GM20431 (cell line): ENCODE data around the gene MYO5C.
"Not testable (repeated sequence)": the region's sequence is repeated elsewhere in the genome, so short reads cannot be mapped to it uniquely, and the experiment has no call there.

Experiments used
- in situ Hi-C: fragments of 300-500 bp; cut with MseI, MboI; formaldehyde crosslinking; loops from one replicate; pipeline ENCODE4 v1.15.0; 2020; ENCODE audit warnings: low sequenced_read_pairs; ENCODE audit not compliant: unreplicated experiment

The MYO5C gene

DNA sequence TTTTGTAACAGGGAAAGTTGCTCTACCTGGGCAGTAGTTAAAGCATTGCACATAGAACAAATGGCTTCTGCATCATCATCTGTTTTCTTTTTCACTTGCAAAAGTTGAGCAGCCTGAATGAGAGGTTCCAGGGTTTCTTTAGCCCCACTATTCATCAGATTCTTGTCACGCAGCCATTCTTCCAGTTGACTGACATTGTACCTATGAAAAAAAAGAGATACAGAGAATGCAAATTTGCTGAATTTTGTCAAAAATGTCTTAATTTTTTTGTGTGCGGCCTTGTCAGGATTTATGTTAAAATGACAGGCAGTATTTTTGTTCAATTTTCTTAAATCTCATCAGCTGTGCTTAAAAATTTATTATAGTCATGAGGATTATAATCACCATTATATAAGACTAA lies 21.4 kb upstream of the MYO5C start:
- in situ Hi-C loops: no loop called here

DNA sequence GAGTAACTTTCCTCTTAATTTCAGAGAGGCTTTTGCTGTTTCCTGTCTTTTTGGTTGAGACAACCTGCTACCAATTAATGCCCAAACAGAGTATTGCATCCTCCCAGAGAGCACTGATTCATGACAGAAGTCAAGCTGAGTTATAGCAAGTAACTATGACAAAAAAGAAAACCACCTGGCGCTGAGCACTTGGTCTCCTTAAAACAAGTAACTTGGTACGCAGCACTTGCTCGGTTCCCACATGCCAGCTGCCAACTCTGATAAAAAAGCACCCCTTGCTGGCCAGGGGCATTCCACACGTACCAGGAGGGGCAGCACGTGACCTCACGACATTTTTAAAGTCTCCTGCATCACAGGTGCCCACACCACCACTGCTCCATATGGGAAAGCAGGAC lies 13.5 kb upstream of the MYO5C start:
- in situ Hi-C loops: no loop called here

DNA sequence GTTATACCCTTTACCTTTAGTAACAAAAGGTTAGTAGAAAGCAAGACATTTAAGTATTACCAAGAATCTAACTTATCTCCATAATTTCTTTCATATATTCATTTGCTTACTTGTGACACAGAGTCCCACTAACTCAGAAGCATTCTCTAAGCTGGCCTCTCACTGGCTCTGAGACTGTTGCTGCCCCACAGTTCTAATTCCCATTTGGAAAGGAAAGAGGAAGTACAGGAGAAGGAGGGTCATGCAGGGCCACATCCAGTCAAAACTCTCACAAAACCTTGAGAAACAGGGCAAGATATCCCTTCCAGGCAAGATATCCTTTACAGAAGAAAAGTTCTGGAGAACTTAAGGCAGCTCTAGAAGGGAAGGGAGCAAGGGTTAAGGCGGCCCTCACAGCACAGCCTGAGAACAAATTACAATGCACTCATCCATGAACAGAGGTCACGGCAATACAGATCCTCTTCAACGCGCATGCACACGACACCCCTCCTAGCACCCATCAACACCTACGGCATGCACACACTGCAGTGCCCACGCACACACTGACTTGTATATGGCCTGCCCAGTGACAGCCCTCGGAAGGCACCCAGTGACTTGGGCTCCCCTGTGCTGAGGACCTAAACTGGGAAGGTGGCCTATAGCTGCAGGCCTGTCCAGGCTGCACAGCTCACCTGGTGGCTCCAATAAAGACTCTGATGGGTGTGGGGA lies 13.0 kb upstream of the MYO5C start:
- in situ Hi-C loops: no loop called here

DNA sequence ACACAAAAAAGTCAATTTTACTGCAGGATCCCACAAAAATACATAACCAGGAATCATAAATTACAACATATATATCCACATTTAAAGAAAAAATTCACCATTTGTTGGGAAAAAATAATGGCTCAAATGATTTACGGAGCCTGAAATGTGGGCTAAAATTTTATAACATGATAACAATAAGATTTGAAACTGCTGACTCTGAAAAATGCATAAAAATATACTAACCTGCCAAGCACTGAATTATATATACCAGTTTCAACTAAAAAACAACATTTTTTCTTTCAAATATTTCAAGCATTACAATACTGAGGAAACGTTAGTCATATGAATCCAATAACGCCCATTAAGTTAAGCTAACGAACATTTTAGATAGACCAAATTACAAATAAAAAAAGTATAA lies 12.2 kb upstream of the MYO5C start:
- in situ Hi-C loops: no loop called here

DNA sequence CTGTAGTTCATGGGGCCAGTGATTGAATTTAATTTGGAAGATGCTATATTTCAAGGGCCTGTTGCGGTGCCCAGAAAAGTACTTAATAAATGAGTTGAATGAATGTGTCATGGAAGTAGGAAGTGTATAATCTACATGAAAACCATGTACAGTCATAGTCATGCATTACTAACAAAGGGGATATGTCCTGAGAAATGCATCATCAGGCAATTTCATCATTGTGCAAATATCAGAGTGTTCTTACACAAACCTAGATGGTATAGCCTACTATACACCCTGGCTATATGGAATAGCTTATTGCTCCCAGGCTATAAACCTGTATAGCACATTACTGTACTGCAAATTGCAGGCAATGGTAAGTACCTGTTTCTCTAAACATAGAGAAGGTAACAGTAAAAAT lies 10.7 kb upstream of the MYO5C start:
- in situ Hi-C loops: no loop called here

DNA sequence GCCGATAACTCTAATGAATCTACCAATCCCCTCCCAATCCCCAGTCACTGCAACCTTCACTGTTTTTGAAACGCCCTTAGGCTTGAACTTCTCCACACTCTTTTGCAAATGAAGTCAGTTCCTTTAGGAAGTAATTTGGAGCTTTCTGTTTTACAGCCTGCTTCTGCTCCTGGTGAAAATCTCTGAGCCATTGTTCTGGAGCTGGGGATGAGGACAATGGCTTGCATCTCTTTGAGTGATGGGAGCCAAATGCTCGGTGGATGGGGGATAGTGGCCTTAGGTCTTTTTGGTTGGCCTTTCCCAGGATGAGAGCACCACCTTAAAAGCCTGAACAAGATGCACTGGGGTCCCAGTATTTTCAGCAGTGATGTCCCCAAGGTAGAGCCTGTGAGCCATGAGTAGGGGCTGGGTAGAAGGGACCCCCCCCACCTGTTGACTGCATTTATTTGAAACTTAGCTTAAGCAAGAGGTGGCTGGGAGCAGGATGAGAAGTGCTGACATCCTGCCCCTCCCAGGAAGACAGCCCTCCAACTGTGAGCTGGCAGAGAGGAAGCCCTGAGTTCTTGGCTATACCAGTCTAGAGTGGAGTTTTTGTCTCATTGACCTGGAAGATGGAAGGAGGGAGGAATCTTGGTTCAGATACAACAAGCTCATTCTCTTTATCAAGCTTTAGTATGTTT lies 7.6 kb upstream of the MYO5C start:
- in situ Hi-C loops: no loop called here

DNA sequence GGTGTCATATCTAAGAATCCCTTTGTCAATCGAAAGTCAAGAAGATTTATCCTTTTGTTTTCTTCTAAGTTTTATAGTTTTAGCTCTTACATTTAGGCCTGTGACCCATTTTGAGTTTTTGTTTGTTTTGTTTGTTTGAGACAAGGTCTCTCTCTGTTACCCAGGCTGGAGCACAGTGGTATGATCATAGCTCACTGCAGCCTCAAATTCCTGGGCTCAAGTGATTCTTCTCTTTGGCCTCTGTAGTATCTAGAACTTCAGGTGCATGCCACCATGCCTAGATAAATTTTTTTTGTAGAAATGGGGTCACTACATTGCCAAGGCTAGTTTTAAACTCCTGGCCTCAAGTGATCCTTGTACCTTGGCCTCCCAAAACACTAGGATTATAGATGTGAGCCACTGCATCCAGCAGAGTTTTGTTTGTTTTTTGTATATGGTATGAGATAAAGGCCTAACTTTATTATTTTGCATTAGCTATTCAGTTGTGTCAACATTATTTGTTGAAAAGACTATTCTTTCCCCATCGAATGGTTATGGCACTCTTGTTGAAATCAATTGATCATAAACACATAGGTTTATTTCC lies 5.8 kb upstream of the MYO5C start:
- in situ Hi-C loops: no loop called here

DNA sequence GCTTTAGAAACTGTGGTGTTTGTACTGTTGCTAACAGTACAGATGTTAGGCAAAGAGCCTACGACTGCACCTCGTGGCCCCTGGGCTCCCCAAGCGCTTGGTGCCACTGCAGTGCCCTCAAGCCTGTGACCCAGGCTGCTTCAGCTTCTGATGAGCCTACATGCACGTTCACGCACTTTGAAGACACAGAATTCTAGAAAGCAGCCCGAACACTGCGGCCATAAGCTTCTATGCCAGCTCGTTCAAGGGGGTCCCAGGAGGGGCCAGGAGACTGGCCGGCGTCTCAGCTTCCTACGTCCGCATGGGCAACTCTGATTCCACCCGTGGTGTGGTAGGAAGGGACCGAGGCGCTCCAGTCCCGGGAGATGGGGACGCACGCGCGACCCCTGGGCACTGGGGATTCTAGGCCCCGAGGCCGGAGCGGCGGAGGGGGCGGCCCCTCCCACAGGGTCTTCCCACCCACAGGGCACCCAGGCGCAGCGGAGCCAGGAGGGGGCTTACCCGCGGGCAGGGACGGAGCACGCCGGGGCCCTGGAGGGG lies 653 bp downstream of the MYO5C start:
- in situ Hi-C loops: no loop called here

DNA sequence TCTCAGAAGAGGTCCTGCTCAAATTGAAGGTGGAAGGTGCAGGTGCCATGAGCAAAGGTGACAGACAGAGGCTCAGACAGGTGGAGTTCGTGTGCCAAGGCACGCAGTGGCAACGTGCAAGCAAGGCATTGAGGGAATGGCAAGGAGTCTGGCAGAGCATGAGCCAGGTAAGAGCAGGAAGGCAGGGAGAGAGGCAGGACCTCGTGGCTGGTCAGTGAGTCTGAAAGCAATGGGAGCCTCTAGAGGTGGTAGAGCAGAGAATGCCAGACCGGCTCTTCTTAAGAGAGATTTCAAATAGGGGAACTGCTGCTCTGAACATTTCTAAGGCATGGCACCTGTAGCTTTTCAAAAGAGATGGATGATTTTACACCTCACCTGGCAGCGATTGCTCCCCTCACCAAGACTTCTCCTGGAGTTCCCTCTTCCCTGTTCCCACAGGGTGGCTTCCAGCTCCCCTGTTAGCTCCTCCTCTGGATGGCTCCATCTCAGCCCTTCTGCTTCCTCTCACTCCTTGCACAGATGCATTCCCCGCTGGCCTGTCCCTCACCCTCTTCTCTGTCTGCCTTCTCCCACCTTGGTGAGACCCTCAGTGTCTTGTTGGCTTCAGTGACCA lies 2.7 kb downstream of the MYO5C start:
- in situ Hi-C loops: no loop called here

DNA sequence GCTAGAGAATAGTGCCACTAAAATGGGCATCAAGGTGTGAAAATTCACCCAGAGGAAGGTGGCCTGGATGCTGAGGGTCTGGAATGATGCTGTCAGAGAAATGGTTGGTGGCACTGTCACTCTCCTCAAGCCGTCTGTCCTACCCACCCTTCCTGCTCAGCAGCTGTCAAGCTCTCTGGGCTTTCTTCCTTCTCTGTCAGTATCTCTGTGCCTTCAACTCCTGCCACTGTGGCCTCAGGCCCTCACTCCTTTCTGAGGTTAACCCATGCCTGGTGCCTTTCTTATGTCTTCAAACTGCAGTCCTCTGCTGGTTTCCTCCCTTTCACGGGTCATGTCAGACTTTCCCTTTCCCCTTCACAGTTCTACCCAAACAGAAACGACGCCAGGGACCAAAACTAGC lies 4.4 kb downstream of the MYO5C start:
- in situ Hi-C loops: no loop called here

DNA sequence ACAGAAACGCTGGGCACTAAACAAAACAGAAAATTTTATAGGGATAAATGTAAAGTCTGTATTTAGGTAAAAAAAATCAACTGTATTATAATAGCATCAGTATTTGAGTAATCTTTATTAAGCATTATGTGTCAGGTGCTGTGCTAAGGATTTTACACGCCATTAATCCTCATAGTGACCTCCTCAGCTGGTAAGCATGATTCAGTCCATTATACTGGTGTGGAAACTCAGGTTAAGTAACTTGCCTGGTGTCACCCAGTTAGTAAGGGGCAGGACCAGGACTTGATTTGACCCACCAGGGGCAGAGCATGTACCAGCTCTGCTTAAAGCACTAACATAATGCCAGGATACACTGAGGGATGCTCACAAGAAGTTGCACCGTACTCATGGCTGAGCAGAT lies 4.8 kb downstream of the MYO5C start:
- in situ Hi-C loops: no loop called here

DNA sequence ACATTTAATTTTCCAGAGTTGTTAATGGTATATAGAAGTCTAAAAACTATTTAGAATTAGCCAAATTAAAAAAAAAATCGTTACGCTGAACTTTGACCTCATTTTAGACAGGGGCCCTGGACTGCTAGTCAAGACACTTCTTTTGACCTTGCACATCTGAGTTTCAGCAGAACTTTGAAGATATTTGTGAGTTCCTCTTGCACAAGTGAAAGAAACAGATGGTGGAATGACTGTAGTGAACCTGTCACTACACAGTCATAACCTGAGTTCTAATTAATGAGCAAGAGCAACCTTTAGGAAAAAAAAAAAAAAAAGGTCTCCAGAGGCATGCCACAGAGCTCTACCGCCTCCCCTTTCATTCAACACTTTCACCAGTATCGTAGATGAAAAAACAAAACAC lies 5.3 kb downstream of the MYO5C start:
- in situ Hi-C loops: no loop called here

DNA sequence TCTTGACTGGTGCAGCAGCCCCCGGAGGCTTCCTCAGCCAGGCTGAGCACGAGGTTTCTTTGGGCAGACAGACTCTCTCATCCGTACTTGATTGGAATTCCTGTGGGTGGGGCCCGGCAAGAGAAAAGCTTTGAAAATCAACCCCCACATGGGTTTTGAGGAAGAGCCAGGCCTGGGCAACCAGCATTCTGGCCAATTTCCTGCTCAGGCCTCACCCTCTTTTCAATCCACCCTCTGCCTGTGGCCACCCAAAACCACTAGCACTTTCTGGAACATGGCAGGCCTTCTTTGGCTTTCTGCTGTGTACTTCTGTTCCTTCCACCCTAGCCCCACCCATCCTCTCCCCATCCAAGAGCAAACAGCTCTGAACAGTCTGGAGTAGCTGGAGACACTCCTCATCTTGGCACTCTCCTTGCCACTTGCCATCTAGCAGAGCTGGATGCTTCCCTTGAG lies 5.9 kb downstream of the MYO5C start:
- in situ Hi-C loops: no loop called here

DNA sequence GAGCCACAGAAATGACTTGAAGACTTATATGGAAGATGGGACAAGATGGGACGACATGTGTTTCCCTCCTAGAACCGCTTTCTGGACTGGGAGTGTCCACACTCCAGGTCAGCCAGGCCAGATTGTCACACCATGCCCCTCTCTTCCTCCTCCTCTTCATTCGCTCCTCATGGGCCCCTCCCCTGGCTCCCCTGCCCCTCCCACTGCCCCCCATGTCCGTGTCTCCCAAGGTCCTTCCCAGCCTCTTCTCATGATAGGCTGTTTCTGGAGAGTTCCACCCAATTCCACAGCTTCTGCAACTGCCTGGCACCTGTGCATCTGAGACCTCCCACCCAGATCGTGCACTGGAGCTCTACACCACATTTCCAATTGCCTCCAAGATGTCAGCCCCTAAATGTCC lies 6.6 kb downstream of the MYO5C start:
- in situ Hi-C loops: no loop called here

DNA sequence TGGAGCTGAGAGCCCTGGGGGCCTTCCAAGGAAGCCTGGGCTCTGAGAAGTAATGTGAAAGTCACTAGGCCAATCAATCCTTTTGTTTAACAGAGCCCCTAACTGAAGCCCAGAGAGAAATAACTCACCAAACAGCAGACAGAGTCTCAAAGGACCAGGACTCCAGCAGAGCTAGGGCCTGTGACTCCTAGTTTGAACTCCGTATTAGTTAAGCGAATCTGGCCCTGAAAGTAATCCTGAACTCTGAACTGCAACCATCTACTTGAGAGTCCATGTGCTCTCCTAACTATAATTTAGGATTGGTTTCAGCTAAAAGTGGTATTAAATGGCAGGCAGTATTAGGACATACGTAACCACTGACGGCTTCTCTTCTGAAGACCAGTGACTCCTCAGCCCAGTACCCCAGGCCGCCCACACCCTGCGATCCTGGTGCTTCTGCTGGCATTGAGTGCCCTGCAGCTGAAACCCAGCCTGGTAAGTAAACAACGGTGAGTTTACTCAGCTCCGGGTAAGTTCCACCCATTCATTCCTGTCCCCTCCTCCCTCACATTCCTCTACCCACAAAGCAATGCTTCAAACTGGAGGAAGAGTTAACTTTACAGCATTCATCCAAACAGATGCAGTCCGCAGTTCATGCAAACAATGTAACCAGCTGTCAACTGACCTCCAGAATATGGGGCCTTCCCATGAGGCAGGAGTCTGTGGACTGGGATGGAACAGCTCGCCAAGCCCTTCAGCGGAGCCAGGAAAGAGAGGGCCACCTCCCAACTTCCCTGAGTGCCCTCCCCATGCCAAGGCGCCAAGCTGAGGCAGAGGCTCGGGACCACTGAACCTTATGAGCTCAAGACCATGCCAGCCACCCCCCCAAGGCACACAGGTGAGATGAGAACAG lies 7.3 kb downstream of the MYO5C start:
- in situ Hi-C loops: no loop called here

DNA sequence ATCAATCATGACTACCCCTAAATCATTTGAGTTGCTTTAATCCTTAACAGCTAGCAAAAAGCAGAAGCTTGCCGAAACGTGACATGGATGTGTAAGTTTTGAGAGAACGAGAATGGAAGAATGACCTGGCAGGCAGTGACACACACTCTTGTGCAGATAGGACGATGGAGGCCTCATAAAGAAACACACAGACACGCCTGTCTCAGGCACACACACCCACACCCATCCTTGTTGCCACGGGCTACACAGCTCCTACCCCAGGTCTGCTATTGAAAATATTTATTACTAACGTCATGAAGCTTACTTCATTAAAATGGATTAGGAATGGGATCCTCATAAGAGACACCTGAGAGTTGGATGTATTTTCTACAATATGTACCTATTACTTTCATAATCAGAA lies 8.5 kb downstream of the MYO5C start:
- in situ Hi-C loops: no loop called here

DNA sequence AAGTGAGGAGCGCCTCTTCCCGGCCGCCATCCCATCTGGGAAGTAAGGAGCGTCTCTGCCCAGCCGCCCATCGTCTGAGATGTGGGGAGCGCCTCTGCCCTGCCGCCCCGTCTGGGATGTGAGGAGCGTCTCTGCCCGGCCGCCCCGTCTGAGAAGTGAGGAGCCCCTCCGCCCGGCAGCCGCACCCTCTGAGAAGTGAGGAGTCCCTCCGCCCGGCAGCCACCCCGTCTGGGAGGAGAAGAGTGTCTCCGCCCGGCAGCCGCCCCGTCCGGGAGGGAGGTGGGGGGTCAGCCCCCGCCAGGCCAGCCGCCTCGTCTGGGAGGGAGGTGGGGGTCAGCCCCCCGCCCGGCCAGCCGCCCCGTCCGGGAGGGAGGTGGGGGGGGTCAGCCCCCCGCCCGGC lies 9.7 kb downstream of the MYO5C start:
- in situ Hi-C loops: not testable (repeated sequence)

DNA sequence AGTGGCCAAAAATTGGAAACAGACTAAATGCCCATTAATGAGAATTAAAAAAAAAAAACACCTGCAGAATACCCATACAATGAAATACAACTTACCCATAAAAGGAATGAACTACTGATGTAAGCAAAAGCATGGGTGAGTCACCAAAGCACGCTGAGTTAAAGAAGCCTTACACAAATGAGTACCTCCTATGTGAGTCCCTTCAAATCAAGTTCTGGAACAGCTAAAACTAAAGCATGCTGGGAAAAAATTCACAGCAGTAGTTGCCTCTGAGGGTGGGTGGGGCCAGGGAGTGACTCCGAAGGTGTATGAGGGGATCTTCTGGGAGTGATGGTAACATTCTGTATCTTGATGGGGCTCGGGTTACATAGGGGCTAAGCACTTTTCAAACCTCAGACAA lies 11.4 kb downstream of the MYO5C start:
- in situ Hi-C loops: no loop called here

DNA sequence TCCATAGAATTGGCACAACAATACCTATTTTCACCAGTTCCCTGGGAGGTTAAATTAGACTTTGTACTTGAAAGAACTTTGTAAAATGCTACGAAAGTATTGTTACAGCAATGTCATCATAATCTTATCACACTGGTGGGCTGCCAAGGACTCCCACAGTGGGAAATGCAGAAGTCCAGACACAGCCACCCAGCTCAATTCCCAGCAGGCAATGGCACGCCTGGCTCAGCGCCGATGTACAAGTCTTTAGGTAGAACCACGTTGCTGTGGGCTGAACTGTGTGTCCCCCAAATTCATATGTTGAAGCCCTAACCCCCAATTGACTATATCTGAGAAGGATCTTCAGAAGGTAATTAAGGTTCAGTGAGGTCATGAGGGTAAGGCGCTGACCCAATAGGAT lies 12.3 kb downstream of the MYO5C start:
- in situ Hi-C loops: no loop called here

DNA sequence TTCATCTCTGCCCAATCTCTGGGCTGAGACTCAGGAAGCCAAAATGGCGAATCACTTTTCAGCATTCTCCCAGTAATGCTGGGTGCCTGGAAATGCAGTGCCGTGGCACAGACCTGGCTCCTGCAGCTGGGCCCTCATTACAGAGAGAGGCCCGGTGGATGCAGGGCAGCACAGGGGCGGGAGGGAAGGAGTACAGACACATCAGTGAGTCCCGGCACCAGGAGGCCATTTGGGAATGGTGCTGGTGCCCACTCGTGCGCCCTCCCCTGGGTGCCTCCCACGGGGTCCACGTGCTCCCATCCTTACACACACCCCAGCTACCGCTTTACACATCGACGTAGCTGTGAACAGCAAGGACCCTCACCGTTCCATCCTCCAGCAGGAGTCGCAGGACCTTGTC lies 13.2 kb downstream of the MYO5C start:
- in situ Hi-C loops: no loop called here
